ENCODE results near the gene AARS2. TPM values are rescaled to one million over a fixed set of nuclear protein-coding genes. Genes with fewer than 3 reads are reported as not detected.
"Not testable (repeated sequence)": the region's sequence is repeated elsewhere in the genome, so short reads cannot be mapped to it uniquely, and the experiment has no call there.

Gene AARS2
- total and polyA plus RNA-seq, 4 donors: 1.9 to 9.6 (median 6.9) TPM

GRCh38 chr6:44352259-44352658, 39.1 kb upstream of the AARS2 start:
- Histone ChIP-seq H3K4me3 (ENCODE audit: low read depth in 1 of 3, low read length in 3 of 3) (no peak overlapping the region), H3K36me3 (ENCODE audit: control insufficient read depth in 4 of 4, insufficient read depth in 3 of 4, low read depth in 1 of 4, low read length in 3 of 4) (no peaks in the 10 kb centered on the region), H3K9me3 (ENCODE audit: control insufficient read depth in 4 of 4, low read length in 3 of 4) (peaks cover 0 to 2% (median 0%) of the 10 kb centered on the region in 4 donors), H3K27ac (ENCODE audit: low read depth in 1 of 2, low read length in 2 of 2) (no peak overlapping the region), H3K27me3 (ENCODE audit: control insufficient read depth in 4 of 4, insufficient read depth in 4 of 4, low read length in 3 of 4) (no peaks in the 10 kb centered on the region), H3K9ac (ENCODE audit: low read depth in 1 of 2, low read length in 2 of 2) (no peak overlapping the region), H3K4me1 (ENCODE audit: control insufficient read depth in 4 of 4, insufficient read depth in 4 of 4, low read length in 3 of 4) (peaks cover 2 to 13% (median 10%) of the 10 kb centered on the region in 4 donors)
- WGBS: 72% methylated on average over 4 of the region's 4 CpGs
- TF ChIP-seq, protein P1, sequence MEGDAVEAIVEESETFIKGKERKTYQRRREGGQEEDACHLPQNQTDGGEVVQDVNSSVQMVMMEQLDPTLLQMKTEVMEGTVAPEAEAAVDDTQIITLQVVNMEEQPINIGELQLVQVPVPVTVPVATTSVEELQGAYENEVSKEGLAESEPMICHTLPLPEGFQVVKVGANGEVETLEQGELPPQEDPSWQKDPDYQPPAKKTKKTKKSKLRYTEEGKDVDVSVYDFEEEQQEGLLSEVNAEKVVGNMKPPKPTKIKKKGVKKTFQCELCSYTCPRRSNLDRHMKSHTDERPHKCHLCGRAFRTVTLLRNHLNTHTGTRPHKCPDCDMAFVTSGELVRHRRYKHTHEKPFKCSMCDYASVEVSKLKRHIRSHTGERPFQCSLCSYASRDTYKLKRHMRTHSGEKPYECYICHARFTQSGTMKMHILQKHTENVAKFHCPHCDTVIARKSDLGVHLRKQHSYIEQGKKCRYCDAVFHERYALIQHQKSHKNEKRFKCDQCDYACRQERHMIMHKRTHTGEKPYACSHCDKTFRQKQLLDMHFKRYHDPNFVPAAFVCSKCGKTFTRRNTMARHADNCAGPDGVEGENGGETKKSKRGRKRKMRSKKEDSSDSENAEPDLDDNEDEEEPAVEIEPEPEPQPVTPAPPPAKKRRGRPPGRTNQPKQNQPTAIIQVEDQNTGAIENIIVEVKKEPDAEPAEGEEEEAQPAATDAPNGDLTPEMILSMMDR (IDR thresholded peaks at IDR 0.05; ENCODE audit: low read depth, low read length, missing input control): no peak
- no peak for TF ChIP-seq TAF1 (conservative IDR thresholded peaks at IDR 0.05)
- no peak for TF ChIP-seq YY1 (IDR thresholded peaks at IDR 0.05)
- TF ChIP-seq EGR1 (IDR thresholded peaks at IDR 0.05; ENCODE audit: low read depth in 2 of 2): no peak
- TF ChIP-seq GABPA (IDR thresholded peaks at IDR 0.05 in 1 of 2, conservative IDR thresholded peaks at IDR 0.05 in 1 of 2): no peak
- TF ChIP-seq, protein P2, sequence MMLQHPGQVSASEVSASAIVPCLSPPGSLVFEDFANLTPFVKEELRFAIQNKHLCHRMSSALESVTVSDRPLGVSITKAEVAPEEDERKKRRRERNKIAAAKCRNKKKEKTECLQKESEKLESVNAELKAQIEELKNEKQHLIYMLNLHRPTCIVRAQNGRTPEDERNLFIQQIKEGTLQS (IDR thresholded peaks at IDR 0.05): no peak
- no peak for TF ChIP-seq JUND (IDR thresholded peaks at IDR 0.05)
- no peak for TF ChIP-seq NR2F2 (IDR thresholded peaks at IDR 0.05)
- no peak for TF ChIP-seq ZBTB33 (IDR thresholded peaks at IDR 0.05)
- TF ChIP-seq MAX (IDR thresholded peaks at IDR 0.05): no peak
- no peak for TF ChIP-seq RXRA (IDR thresholded peaks at IDR 0.05)
- TF ChIP-seq, protein P3, sequence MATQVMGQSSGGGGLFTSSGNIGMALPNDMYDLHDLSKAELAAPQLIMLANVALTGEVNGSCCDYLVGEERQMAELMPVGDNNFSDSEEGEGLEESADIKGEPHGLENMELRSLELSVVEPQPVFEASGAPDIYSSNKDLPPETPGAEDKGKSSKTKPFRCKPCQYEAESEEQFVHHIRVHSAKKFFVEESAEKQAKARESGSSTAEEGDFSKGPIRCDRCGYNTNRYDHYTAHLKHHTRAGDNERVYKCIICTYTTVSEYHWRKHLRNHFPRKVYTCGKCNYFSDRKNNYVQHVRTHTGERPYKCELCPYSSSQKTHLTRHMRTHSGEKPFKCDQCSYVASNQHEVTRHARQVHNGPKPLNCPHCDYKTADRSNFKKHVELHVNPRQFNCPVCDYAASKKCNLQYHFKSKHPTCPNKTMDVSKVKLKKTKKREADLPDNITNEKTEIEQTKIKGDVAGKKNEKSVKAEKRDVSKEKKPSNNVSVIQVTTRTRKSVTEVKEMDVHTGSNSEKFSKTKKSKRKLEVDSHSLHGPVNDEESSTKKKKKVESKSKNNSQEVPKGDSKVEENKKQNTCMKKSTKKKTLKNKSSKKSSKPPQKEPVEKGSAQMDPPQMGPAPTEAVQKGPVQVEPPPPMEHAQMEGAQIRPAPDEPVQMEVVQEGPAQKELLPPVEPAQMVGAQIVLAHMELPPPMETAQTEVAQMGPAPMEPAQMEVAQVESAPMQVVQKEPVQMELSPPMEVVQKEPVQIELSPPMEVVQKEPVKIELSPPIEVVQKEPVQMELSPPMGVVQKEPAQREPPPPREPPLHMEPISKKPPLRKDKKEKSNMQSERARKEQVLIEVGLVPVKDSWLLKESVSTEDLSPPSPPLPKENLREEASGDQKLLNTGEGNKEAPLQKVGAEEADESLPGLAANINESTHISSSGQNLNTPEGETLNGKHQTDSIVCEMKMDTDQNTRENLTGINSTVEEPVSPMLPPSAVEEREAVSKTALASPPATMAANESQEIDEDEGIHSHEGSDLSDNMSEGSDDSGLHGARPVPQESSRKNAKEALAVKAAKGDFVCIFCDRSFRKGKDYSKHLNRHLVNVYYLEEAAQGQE (IDR thresholded peaks at IDR 0.05): no peak
- DNase-seq (ENCODE audit: low spot score): no peak

- Histone ChIP-seq H3K4me1 (ENCODE audit: control insufficient read depth in 4 of 4, insufficient read depth in 4 of 4, low read length in 3 of 4) (peaks cover 2 to 13% (median 10%) of the 10 kb centered on the region in 4 donors), H3K27ac (ENCODE audit: low read depth in 1 of 2, low read length in 2 of 2) (peak overlapping the region; percentile 36 to 64), H3K9ac (ENCODE audit: low read depth in 1 of 2, low read length in 2 of 2) (peak overlapping the region in 1 of 2 donors; percentile 39)
- H3K9me3 ChIP-seq (ENCODE audit: control insufficient read depth in 4 of 4, low read length in 3 of 4); H3K36me3 ChIP-seq (ENCODE audit: control insufficient read depth in 4 of 4, insufficient read depth in 3 of 4, low read depth in 1 of 4, low read length in 3 of 4); H3K4me3 ChIP-seq (ENCODE audit: low read depth in 1 of 3, low read length in 3 of 3); H3K27me3 ChIP-seq (ENCODE audit: control insufficient read depth in 4 of 4, insufficient read depth in 4 of 4, low read length in 3 of 4); DNase-seq (ENCODE audit: low spot score): not testable (repeated sequence)
- 46% methylated on average over 4 of the region's 4 CpGs for WGBS
These were observed 37.5 kb upstream of the AARS2 start for GRCh38 chr6:44350650-44350994.
